GM12801 (cell line): Measurements from ENCODE around the gene EPB41.

Source experiments
- TF ChIP-seq, protein P1 (sequence below): IDR thresholded peaks from one replicate; pipeline ENCODE4 v1.5.1; 2011; ENCODE audit warnings: control low read depth; ENCODE audit not compliant: insufficient read length; ENCODE audit errors: extremely low read depth

Gene EPB41

DNA sequence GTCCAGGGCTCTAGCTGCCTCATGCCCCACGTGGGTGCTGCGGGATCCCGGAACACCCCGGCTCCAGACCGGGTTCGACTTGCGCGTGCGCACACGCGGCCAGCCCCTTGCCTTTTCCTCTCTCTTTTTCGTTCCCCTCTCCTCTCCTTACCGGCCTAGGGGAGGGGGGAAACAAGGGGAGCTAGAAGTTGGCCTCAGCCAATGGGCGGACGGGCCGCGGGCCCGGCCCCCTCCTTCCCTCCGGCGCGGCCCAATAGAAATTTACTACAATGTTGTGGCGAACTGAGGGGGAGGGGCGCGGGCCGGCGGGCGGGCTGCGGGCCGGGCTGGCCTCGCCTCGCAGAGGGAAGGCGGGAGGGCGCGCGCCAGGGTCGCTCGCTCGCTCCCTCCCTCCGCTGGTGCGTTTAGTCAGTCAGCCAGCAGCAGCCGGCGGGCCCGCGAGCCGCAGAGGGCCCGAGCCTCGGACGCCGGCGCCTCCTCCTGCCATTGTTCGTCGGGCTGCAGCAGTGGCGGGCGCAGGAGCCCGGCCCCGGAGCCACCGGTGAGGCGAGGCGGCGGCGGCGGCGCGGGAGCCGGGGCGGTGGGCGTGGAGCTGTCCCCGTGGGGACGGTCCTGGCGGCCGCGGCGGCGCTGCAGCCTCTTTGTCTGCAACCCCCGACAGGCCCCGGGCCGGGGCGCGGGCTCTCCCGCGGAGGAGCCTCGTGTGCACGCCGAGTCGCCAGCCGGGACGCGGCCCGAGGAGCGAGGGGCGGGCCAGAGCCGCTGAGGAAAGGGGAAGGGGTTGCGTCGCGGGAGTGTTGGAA, at the start of gene EPB41:
Gene EPB41, plus strand, starts transcription at position 342 of the 803 bp plus-strand sequence. CDS start 72,869 bp downstream, outside the sequence.
- TF ChIP-seq, protein P1, sequence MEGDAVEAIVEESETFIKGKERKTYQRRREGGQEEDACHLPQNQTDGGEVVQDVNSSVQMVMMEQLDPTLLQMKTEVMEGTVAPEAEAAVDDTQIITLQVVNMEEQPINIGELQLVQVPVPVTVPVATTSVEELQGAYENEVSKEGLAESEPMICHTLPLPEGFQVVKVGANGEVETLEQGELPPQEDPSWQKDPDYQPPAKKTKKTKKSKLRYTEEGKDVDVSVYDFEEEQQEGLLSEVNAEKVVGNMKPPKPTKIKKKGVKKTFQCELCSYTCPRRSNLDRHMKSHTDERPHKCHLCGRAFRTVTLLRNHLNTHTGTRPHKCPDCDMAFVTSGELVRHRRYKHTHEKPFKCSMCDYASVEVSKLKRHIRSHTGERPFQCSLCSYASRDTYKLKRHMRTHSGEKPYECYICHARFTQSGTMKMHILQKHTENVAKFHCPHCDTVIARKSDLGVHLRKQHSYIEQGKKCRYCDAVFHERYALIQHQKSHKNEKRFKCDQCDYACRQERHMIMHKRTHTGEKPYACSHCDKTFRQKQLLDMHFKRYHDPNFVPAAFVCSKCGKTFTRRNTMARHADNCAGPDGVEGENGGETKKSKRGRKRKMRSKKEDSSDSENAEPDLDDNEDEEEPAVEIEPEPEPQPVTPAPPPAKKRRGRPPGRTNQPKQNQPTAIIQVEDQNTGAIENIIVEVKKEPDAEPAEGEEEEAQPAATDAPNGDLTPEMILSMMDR = no peak

DNA sequence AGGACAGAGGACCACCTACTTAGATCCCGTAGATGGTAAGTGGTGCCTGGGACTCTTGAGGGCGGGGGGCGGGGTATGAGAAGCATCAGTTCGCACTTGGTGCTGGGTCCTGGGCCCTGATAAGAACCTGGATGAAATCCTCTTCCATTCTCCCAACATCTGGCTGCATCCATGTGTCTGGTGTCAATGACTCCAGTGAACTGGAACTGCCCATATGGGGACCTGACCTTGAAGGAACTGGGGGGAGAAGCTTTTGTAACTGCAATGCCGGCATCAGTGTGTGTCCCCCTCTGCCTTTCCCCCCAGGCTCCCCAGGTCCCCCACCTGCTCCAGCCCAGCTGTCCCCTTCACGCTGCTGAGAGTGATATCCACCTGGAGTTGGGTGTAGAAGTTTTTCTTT, 49.7 kb upstream of the EPB41 start:
- TF ChIP-seq, protein P1 = no peak

GRCh38 chr1:28865997-28866650, 48.2 kb upstream of the EPB41 start:
- TF ChIP-seq, protein P1 = no peak

DNA sequence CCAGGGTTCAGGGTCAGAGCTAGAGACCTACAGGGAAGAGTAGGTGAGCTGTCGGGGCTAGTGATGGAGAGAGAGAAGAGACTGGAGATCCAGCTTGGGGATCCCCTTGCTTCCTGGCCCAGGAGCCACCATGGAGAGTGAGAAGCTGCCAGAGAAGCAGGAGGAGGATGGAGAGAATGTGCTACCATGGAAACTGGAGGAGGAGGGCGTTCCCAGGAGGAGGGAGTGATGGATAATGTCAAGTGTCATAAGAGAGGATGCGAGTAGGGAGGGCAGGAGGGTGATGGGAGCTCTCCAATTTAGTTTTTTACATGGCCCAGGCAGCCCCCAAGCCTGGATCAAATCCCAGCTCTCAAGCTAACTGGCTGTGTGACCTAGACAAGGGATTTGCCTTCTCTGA, 46.5 kb upstream of the EPB41 start:
- TF ChIP-seq, protein P1 = no peak

DNA sequence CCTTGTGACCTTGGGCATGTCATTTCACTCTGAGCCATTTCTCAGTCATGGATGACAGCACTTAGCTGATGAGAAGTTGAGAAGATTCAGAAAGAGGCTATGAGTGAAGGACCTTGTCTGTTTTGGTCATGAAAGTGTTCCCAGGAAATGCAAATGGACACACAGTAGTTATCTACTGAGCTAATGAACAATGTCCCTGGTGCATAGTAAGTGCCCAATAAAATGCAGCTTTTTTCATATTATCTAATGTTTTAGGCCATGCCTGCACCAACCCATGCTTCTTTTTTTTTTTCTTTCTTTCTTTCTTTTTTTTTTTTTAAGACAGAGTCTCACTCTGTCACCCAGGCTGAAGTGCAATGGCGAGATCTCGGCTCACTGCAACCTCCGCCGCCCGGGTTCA, 44.4 kb upstream of the EPB41 start:
- TF ChIP-seq, protein P1 = no peak

- TF ChIP-seq, protein P1 = no peak
These were observed 42.6 kb upstream of the EPB41 start for GRCh38 chr1:28871631-28872401.

- TF ChIP-seq, protein P1 = no peak
These were observed 37.1 kb upstream of the EPB41 start for GRCh38 chr1:28877132-28877781.
